Hepatocyte (in vitro differentiated cells): ENCODE data around the gene TP73. TPM values are rescaled to one million over a fixed set of nuclear protein-coding genes. Genes with fewer than 3 reads are reported as not detected.

Experiments
- DNase-seq: peaks from one replicate; pipeline ENCODE4 v3.0.0-alpha.2; 2016; ENCODE audit warnings: low spot score
- H2AFZ ChIP-seq: fragments of 200-600 bp; sonication (generic); 2 replicates; pipeline ENCODE4 v1.6.0; 2016; ENCODE audit warnings: antibody characterized with exemption, mild to moderate bottlenecking
- H3K27ac ChIP-seq: fragments of 200-600 bp; sonication (generic); 2 replicates; pipeline ENCODE4 v1.5.1; 2016; ENCODE audit warnings: mild to moderate bottlenecking
- H3K27me3 ChIP-seq: fragments of 200-600 bp; sonication (generic); 2 replicates; pipeline ENCODE4 v1.6.1; 2016
- H3K36me3 ChIP-seq: fragments of 200-600 bp; sonication (generic); replicated peaks from 2 replicates; pipeline ENCODE4 v1.5.1; 2016; ENCODE audit warnings: low read depth; ENCODE audit not compliant: insufficient read depth
- H3K4me1 ChIP-seq: fragments of 200-600 bp; sonication (generic); 2 replicates; pipeline ENCODE4 v1.5.1; 2016; ENCODE audit warnings: mild to moderate bottlenecking, moderate library complexity; ENCODE audit not compliant: insufficient read depth
- H3K4me2 ChIP-seq: fragments of 200-600 bp; sonication (generic); 2 replicates; pipeline ENCODE4 v1.6.0; 2016
- H3K4me3 ChIP-seq: fragments of 200-600 bp; sonication (generic); 2 replicates; pipeline ENCODE4 v1.5.1; 2016; ENCODE audit warnings: mild to moderate bottlenecking
- H3K79me2 ChIP-seq: fragments of 200-600 bp; sonication (generic); 2 replicates; pipeline ENCODE4 v1.6.0; 2017; ENCODE audit warnings: mild to moderate bottlenecking
- H3K9me2 ChIP-seq: fragments of 200-600 bp; sonication (generic); replicated peaks from 2 replicates; pipeline ENCODE4 v1.6.0; 2017; ENCODE audit warnings: mild to moderate bottlenecking; ENCODE audit not compliant: insufficient read depth
- H3K9me3 ChIP-seq: fragments of 200-600 bp; sonication (generic); 2 replicates; pipeline ENCODE4 v1.5.1; 2016; ENCODE audit warnings: low read depth, mild to moderate bottlenecking
- H4K20me1 ChIP-seq: fragments of 200-600 bp; sonication (generic); 2 replicates; pipeline ENCODE4 v1.6.0; 2016; ENCODE audit warnings: mild to moderate bottlenecking; ENCODE audit not compliant: insufficient read depth, poor library complexity, severe bottlenecking
- CTCF ChIP-seq: fragments of 200-600 bp; sonication (generic); IDR thresholded peaks from 2 replicates; pipeline ENCODE4 v1.5.1; 2016; ENCODE audit warnings: antibody characterized with exemption, mild to moderate bottlenecking; ENCODE audit not compliant: poor library complexity
- EZH2 ChIP-seq: fragments of 200-600 bp; sonication (generic); IDR thresholded peaks from 2 replicates; pipeline ENCODE4 v1.6.1; 2016; ENCODE audit warnings: antibody characterized with exemption, mild to moderate bottlenecking, borderline replicate concordance
- EZH2phosphoT487 ChIP-seq: fragments of 200-600 bp; sonication (generic); IDR thresholded peaks from one replicate; pipeline ENCODE4 v1.6.1; 2018; ENCODE audit warnings: antibody characterized with exemption, mild to moderate bottlenecking, low read depth, moderate library complexity; ENCODE audit not compliant: unreplicated experiment, severe bottlenecking
- WGBS: methylation state at CpG from one replicate; pipeline ENCODE4 v1.1.6; 2016; ENCODE audit warnings: low lambda C conversion rate; ENCODE audit errors: missing lambda C conversion rate; 5-methylcytosine and 5-hydroxymethylcytosine counted together
- polyA plus RNA-seq: library from polyadenylated mRNA; unstranded; fragments of >200 nt; fragmentation: Nextera tagmentation; extraction: Ambion mirVana; gene quantifications from 2 replicates; pipeline ENCODE4 v1.2.1, GENCODE V29; 2016
- total RNA-seq: library from RNA; depleted of rRNA; stranded (reverse); fragments of >200 nt; gene quantifications from 2 replicates; pipeline ENCODE4 v1.2.3, GENCODE V29; 2014

The TP73 gene
- total and polyA plus RNA-seq, 2 experiments from 2014 or later: 0.27 to 0.47 TPM

- TF ChIP-seq CTCF (no peak), EZH2 (no peak), EZH2phosphoT487 (no peak)
- Histone ChIP-seq H3K9me3 (no peaks in the 10 kb centered on the region), H3K27me3 (no peaks in the 10 kb centered on the region), H3K9me2 (no peaks in the 10 kb centered on the region), H3K4me3 (no peak overlapping the region), H3K79me2 (no peaks in the 10 kb centered on the region), H2AFZ (no peak overlapping the region), H3K36me3 (no peaks in the 10 kb centered on the region), H3K27ac (no peak overlapping the region), H3K4me1 (no peaks in the 10 kb centered on the region), H4K20me1 (no peaks in the 10 kb centered on the region), H3K4me2 (no peak overlapping the region)
- no peak for DNase-seq
- WGBS: 97% methylated on average over 10 of the region's 11 CpGs
Measured at GRCh38 chr1:3693321-3693720, 41.0 kb downstream of the TP73 start.

GRCh38 chr1:3695326-3696217, 43.3 kb downstream of the TP73 start:
- Histone ChIP-seq H3K4me2 (peak overlapping the region; percentile 66), H3K9me3 (no peaks in the 10 kb centered on the region), H4K20me1 (no peaks in the 10 kb centered on the region), H3K27ac (no peak overlapping the region), H3K27me3 (no peaks in the 10 kb centered on the region), H3K4me1 (no peaks in the 10 kb centered on the region), H3K4me3 (no peak overlapping the region), H3K9me2 (no peaks in the 10 kb centered on the region), H3K79me2 (no peaks in the 10 kb centered on the region), H3K36me3 (no peaks in the 10 kb centered on the region), H2AFZ (no peak overlapping the region)
- 45% methylated on average over 32 of the region's 33 CpGs for WGBS
- TF ChIP-seq EZH2phosphoT487: no peak
- peak; percentile 65 for TF ChIP-seq CTCF
- DNase-seq: peak; percentile 78

GRCh38 chr1:3696689-3697088, 44.4 kb downstream of the TP73 start:
- Histone ChIP-seq H4K20me1 (no peaks in the 10 kb centered on the region), H3K4me1 (no peaks in the 10 kb centered on the region), H3K4me2 (no peak overlapping the region), H3K4me3 (no peak overlapping the region), H3K27me3 (no peaks in the 10 kb centered on the region), H3K9me3 (no peaks in the 10 kb centered on the region), H3K9me2 (no peaks in the 10 kb centered on the region), H2AFZ (no peak overlapping the region), H3K27ac (no peak overlapping the region), H3K36me3 (no peaks in the 10 kb centered on the region), H3K79me2 (no peaks in the 10 kb centered on the region)
- no peak for DNase-seq
- TF ChIP-seq EZH2phosphoT487: no peak
- WGBS: 82% methylated on average over 5 of the region's 9 CpGs

- H3K4me1 ChIP-seq: no peaks in the 10 kb centered on the region
- H3K27ac ChIP-seq: no peak overlapping the region
- no peak overlapping the region for H2AFZ ChIP-seq
- no peaks in the 10 kb centered on the region for H3K9me3 ChIP-seq
- H3K9me2 ChIP-seq: no peaks in the 10 kb centered on the region
- no peak overlapping the region for H3K4me3 ChIP-seq
- no peak overlapping the region for H3K4me2 ChIP-seq
- H3K79me2 ChIP-seq: no peaks in the 10 kb centered on the region
- no peaks in the 10 kb centered on the region for H3K36me3 ChIP-seq
- TF ChIP-seq CTCF (no peak), EZH2phosphoT487 (no peak), EZH2 (no peak)
- 75% methylated on average over 17 of the region's 22 CpGs for WGBS
- H4K20me1 ChIP-seq: no peaks in the 10 kb centered on the region
- no peak for DNase-seq
- no peaks in the 10 kb centered on the region for H3K27me3 ChIP-seq
Measured at GRCh38 chr1:3697104-3697503, 44.8 kb downstream of the TP73 start.
